CD4-positive, CD25-positive, alpha-beta regulatory T cell (primary cell): ENCODE data around the gene ZNF587B. TPM values are rescaled to one million over a fixed set of nuclear protein-coding genes. Genes with fewer than 3 reads are reported as not detected.

Experiments used
- polyA plus RNA-seq, 4 donors: library from polyadenylated mRNA; unstranded; fragments of 300-500 nt; fragmentation: Illumina TruSeq; gene quantifications; one replicate each; pipeline ENCODE4 v1.2.3, GENCODE V29; 2021
- total RNA-seq: library from RNA; stranded (reverse); gene quantifications from one replicate; pipeline ENCODE4 v1.2.3, GENCODE V29; 2022

The ZNF587B gene
- total and polyA plus RNA-seq, 5 donors from 2014 or later, result 1.3 to 23.6 (median 2.5) TPM

Other genes starting within 250 kb of the ZNF587B start
- 3.4 TPM for gene ZIK1, start 246.2 kb upstream of the ZNF587B start, total RNA-seq
- 10 to 100 TPM in 1 of 4 donors, 1 to 10 TPM in 3; 5.6 to 10.2 (median 8.2) TPM for gene ZIK1, start 246.2 kb upstream of the ZNF587B start, polyA plus RNA-seq
- gene ZNF530, start 230.4 kb upstream of the ZNF587B start, total RNA-seq, result 1.5 TPM
- 1 to 10 TPM; 4.8 to 7.8 (median 7.4) TPM for gene ZNF530, start 230.4 kb upstream of the ZNF587B start, polyA plus RNA-seq
- 17.4 TPM for gene ZNF134, start 216.1 kb upstream of the ZNF587B start, total RNA-seq
- gene ZNF134, start 216.1 kb upstream of the ZNF587B start, polyA plus RNA-seq, result 10 to 100 TPM in 3 of 4 donors, 1 to 10 TPM in 1; 9.8 to 14.2 (median 11.8) TPM
- 23.9 TPM for gene ZNF211, start 197.1 kb upstream of the ZNF587B start, total RNA-seq
- 10 to 100 TPM; 19.4 to 22.8 (median 22.1) TPM for gene ZNF211, start 197.1 kb upstream of the ZNF587B start, polyA plus RNA-seq
- not detected for gene ZSCAN4, start 161.4 kb upstream of the ZNF587B start, total RNA-seq
- not detected for gene ZSCAN4, start 161.4 kb upstream of the ZNF587B start, polyA plus RNA-seq
- gene ZNF551, start 148.3 kb upstream of the ZNF587B start, total RNA-seq, result 9.6 TPM
- gene ZNF551, start 148.3 kb upstream of the ZNF587B start, polyA plus RNA-seq, result 1 to 10 TPM; 5.3 to 8.6 (median 7.3) TPM
- gene ZNF154, start 121.1 kb upstream of the ZNF587B start, total RNA-seq, result 3.7 TPM
- 1 to 10 TPM in 1 of 4 donors, under 1 TPM in 2, not detected in 1; 0.25 to 1.9 (median 0.57) TPM for gene ZNF154, start 121.1 kb upstream of the ZNF587B start, polyA plus RNA-seq
- gene ZNF671, start 102.7 kb upstream of the ZNF587B start, total RNA-seq, result 9.2 TPM
- 10 to 100 TPM; 19.5 to 28.6 (median 23.3) TPM for gene ZNF671, start 102.7 kb upstream of the ZNF587B start, polyA plus RNA-seq
- 15.4 TPM for gene ZNF776, start 83.5 kb upstream of the ZNF587B start, total RNA-seq
- 10 to 100 TPM in 1 of 4 donors, 1 to 10 TPM in 3; 2.9 to 12.2 (median 7.5) TPM for gene ZNF776, start 83.5 kb upstream of the ZNF587B start, polyA plus RNA-seq
- gene ZNF586, start 60.6 kb upstream of the ZNF587B start, total RNA-seq, result 39.4 TPM
- gene ZNF586, start 60.6 kb upstream of the ZNF587B start, polyA plus RNA-seq, result 10 to 100 TPM; 18.7 to 32.2 (median 31.3) TPM
- gene ZNF552, start 15.4 kb upstream of the ZNF587B start, total RNA-seq, result 16.6 TPM
- 10 to 100 TPM in 1 of 4 donors, 1 to 10 TPM in 3; 4.8 to 11.7 (median 6.8) TPM for gene ZNF552, start 15.4 kb upstream of the ZNF587B start, polyA plus RNA-seq
- 45.3 TPM for gene ZNF587, start 19.6 kb downstream of the ZNF587B start, total RNA-seq
- gene ZNF587, start 19.6 kb downstream of the ZNF587B start, polyA plus RNA-seq, result 1 to 10 TPM; 2.7 to 6.1 (median 3.5) TPM
- 12.9 TPM for gene ZNF814, start 58.7 kb downstream of the ZNF587B start, total RNA-seq
- gene ZNF814, start 58.7 kb downstream of the ZNF587B start, polyA plus RNA-seq, result 10 to 100 TPM in 2 of 4 donors, 1 to 10 TPM in 2; 3.1 to 13.4 (median 10.0) TPM
- gene ZNF417, start 86.3 kb downstream of the ZNF587B start, total RNA-seq, result 21.0 TPM
- gene ZNF417, start 86.3 kb downstream of the ZNF587B start, polyA plus RNA-seq, result 1 to 10 TPM in 3 of 4 donors, under 1 TPM in 1; 0.33 to 3.8 (median 2.2) TPM
- gene ZNF418, start 105.1 kb downstream of the ZNF587B start, total RNA-seq, result 1.0 TPM
- 1 to 10 TPM in 2 of 4 donors, not detected in 2; 1.2 to 3.1 TPM for gene ZNF418, start 105.1 kb downstream of the ZNF587B start, polyA plus RNA-seq
- gene ZNF256, start 117.4 kb downstream of the ZNF587B start, total RNA-seq, result 7.6 TPM
- 1 to 10 TPM; 1.7 to 6.3 (median 4.9) TPM for gene ZNF256, start 117.4 kb downstream of the ZNF587B start, polyA plus RNA-seq
- 1.6 TPM for gene C19orf18, start 144.2 kb downstream of the ZNF587B start, total RNA-seq
- gene C19orf18, start 144.2 kb downstream of the ZNF587B start, polyA plus RNA-seq, result not detected
- gene ZNF606, start 172.5 kb downstream of the ZNF587B start, total RNA-seq, result 10.3 TPM
- gene ZNF606, start 172.5 kb downstream of the ZNF587B start, polyA plus RNA-seq, result 1 to 10 TPM; 1.6 to 6.0 (median 4.7) TPM
- not detected for gene ZSCAN1, start 203.7 kb downstream of the ZNF587B start, total RNA-seq
- gene ZSCAN1, start 203.7 kb downstream of the ZNF587B start, polyA plus RNA-seq, result not detected
- gene ZNF135, start 229.0 kb downstream of the ZNF587B start, total RNA-seq, result 0.39 TPM
- 1 to 10 TPM in 1 of 4 donors, under 1 TPM in 3; 0.15 to 2.7 (median 0.88) TPM for gene ZNF135, start 229.0 kb downstream of the ZNF587B start, polyA plus RNA-seq